Erythroblast (primary cell): ENCODE data around the gene TBX10.
A peak's percentile ranks its signal among the peaks of the same experiment; 100 is the strongest.

Source experiments
- DNase-seq, 2 experiments: peaks; one replicate each; lab custom pipeline; 2025; lab: John Stamatoyannopoulos, UW
- GATA1 ChIP-seq: IDR thresholded peaks from 2 replicates; pipeline ENCODE4 v1.6.1; 2011; ENCODE audit warnings: low read depth, mild to moderate bottlenecking, control low read depth, low read length, moderate library complexity
- POLR2A ChIP-seq: IDR thresholded peaks from 2 replicates; pipeline ENCODE4 v1.6.1; 2011; ENCODE audit warnings: mild to moderate bottlenecking, low read length

Gene TBX10

DNA sequence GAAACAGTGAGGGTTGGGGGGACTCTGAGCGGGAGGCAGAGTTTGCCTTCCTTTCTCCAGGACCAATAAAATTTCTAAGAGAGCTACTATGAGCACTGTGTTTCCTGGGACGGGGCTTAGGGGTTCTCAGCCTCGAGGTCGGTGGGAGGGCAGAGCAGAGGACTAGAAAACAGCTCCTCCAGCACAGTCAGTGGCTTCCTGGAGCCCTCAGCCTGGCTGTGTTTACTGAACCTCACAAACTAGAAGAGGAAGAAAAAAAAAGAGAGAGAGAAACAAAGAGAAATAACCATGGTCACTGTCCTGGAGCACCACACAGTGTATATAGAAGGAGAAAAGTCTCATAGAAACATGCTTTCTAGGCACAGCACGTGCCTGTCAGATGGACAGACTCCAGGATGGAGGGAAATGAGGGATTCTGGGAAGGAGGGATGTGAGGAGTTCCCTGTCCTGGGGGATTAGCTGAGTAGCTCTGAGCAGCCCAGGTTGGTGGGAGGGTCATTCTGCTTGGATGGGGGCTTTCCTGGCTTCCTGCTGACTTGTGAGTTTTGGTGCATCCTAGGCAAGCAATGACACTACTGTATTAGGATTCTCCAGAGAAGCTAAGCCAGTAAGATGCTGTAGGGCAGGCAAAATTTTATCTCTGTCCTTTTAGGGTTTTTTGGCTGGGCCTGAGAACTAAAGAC is 52.9 kb downstream of the TBX10 start:
- no peak for TF ChIP-seq POLR2A
- TF ChIP-seq GATA1 = no peak
- DNase-seq = no peak

DNA sequence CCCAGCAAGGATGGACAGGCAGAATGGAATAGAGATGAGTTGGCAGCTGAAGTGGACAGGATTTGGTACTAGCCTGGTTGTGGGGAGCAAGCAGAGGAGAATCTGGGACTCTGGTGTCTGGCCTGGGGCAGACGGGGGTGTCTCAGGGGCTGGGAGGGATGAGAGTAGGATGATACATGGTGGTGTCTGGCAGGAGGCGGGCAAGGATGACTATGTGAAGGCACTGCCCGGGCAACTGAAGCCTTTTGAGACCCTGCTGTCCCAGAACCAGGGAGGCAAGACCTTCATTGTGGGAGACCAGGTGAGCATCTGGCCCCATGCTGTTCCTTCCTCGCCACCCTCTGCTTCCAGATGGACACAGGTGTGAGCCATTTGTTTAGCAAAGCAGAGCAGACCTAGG is 53.7 kb downstream of the TBX10 start:
- DNase-seq = no peak
- TF ChIP-seq GATA1 (no peak), POLR2A (no peak)

- peak in 1 of 2 experiments; percentile 32 for DNase-seq
- no peak for TF ChIP-seq GATA1
- TF ChIP-seq POLR2A = no peak
These were observed 54.4 kb downstream of the TBX10 start for GRCh38 chr11:67584881-67585873.

DNA sequence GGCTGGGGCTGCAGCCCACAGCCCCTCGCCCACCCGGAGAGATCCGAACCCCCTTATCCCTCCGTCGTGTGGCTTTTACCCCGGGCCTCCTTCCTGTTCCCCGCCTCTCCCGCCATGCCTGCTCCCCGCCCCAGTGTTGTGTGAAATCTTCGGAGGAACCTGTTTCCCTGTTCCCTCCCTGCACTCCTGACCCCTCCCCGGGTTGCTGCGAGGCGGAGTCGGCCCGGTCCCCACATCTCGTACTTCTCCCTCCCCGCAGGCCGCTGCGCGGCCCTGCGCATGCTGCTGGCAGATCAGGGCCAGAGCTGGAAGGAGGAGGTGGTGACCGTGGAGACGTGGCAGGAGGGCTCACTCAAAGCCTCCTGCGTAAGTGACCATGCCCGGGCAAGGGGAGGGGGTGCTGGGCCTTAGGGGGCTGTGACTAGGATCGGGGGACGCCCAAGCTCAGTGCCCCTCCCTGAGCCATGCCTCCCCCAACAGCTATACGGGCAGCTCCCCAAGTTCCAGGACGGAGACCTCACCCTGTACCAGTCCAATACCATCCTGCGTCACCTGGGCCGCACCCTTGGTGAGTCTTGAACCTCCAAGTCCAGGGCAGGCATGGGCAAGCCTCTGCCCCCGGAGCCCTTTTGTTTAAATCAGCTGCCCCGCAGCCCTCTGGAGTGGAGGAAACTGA is 55.2 kb downstream of the TBX10 start:
- peak; percentile 71 to 74 for DNase-seq

GRCh38 chr11:67583247-67584204 is 56.0 kb downstream of the TBX10 start, which contains the start of gene GSTP1:
TSS of gene GSTP1 (plus strand) at chr11:67583812. CDS start at chr11:67583844, 32 bp downstream.
- TF ChIP-seq GATA1 (no peak), POLR2A (peak; percentile 32)
- peak; percentile 94 to 96 for DNase-seq

More for the DNA sequence above, 55.2 kb downstream of the TBX10 start:
- TF ChIP-seq POLR2A = no peak
- TF ChIP-seq GATA1 = no peak

- no peak for DNase-seq
- TF ChIP-seq POLR2A = no peak
- no peak for TF ChIP-seq GATA1
These were observed 57.6 kb downstream of the TBX10 start for GRCh38 chr11:67582011-67582410.

DNA sequence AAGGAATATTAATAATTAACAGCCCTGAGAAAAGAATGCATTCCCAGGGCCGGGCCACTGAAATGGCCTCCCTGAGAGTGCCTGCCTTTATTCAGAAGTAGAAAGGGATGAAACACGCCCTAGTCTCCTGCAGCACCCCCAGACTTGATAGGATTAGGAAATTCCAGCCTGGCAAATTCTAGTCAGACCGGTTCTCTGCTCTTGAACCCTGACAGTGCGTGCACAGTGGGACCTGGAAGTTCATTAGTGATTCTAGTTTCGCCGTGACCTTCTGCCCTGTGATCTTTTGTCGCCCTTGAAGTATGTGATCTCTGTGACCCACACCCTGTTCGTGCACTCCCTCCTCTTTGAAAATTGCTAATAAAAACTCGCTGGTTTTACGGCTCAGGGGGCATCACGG is 58.1 kb downstream of the TBX10 start:
- DNase-seq = no peak
- TF ChIP-seq POLR2A (no peak), GATA1 (no peak)
